Large intestine (tissue), 3 donors: ENCODE results near the gene HIVEP3. TPM values are rescaled to one million over a fixed set of nuclear protein-coding genes. Genes with fewer than 3 reads are reported as not detected.

ENCODE experiments used
- DNase-seq, 2 donors: peaks; one replicate each; pipeline versions ENCODE4 v3.0.0 to v3.0.0-alpha.2; 2013
- H3K27ac ChIP-seq: one replicate; pipeline ENCODE4 v1.5.1; 2013; ENCODE audit warnings: low read length
- H3K27me3 ChIP-seq: 2 replicates; pipeline ENCODE4 v1.6.1; 2013; ENCODE audit warnings: low read length; ENCODE audit not compliant: control insufficient read depth, insufficient read depth
- H3K36me3 ChIP-seq: 2 replicates; pipeline ENCODE4 v1.6.1; 2013; ENCODE audit warnings: low read length; ENCODE audit not compliant: control insufficient read depth, insufficient read depth
- H3K4me1 ChIP-seq: one replicate; pipeline ENCODE4 v1.6.1; 2013; ENCODE audit warnings: low read length; ENCODE audit not compliant: control insufficient read depth, insufficient read depth
- H3K4me3 ChIP-seq: one replicate; pipeline ENCODE4 v1.5.1; 2013; ENCODE audit warnings: low read length
- H3K9me3 ChIP-seq: one replicate; pipeline ENCODE4 v1.6.1; 2013; ENCODE audit warnings: mild to moderate bottlenecking, low read depth, low read length, moderate library complexity; ENCODE audit not compliant: control insufficient read depth
- WGBS: methylation state at CpG from one replicate; pipeline ENCODE4 v1.1.5; 2013; ENCODE audit warnings: low lambda C conversion rate; ENCODE audit not compliant: insufficient coverage; 5-methylcytosine and 5-hydroxymethylcytosine counted together
- polyA plus RNA-seq: library from polyadenylated mRNA; unstranded; fragments of 120-200 nt; gene quantifications from one replicate; pipeline ENCODE4 v1.2.1, GENCODE V29; 2013

The HIVEP3 gene
- polyA plus RNA-seq, 1 donor, result 2.6 TPM

DNA sequence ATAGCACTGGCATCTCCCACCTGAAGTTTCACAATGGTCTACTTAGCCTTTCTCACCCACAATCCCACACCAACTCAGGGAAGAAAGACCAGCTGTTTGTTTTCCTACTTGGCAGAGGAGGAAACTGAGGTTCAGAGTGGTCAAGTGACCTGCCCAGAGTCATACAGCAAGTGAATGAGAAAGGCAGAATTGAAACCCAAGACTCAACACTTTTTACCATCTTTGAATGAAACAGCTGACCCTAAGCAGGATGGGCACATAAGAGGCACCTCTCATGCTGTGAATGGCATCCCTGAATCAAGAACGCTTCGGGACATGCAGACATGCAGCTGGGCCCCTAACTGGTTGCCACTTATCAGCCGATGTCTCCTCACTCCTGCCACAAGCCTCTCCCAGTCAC, 193.8 kb downstream of the HIVEP3 start:
- Histone ChIP-seq H3K27ac (no peak overlapping the region), H3K9me3 (no peaks in the 10 kb centered on the region)
- WGBS, result no CpG with 5 or more reads among the region's 3 CpGs

DNA sequence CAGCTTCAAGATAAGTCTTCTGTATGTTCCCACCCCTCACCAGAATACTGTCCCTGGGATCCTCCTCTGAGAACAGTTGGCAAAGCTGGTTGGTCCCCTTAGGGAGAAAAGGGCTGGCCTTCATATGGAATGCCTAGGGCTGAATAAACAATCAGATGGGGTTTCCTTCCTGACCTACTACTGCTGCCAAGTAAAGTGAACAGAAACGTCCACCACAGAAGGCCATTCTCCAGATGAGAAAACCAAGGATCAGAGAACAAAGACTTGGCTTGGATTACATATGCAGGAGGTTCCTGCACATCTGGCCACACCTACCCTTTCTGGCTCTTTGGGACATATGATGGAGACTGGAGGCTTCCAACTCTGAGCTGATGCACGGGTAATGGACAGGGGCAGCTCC, 194.5 kb downstream of the HIVEP3 start:
- Histone ChIP-seq H3K9me3 (no peaks in the 10 kb centered on the region), H3K36me3 (no peaks in the 10 kb centered on the region), H3K27me3 (no peaks in the 10 kb centered on the region), H3K4me3 (no peak overlapping the region), H3K4me1 (no peaks in the 10 kb centered on the region), H3K27ac (no peak overlapping the region)
- no peak for DNase-seq
- WGBS, result no CpG with 5 or more reads among the region's 2 CpGs

More for the DNA sequence above, 193.8 kb downstream of the HIVEP3 start:
- Histone ChIP-seq H3K4me1 (no peaks in the 10 kb centered on the region), H3K4me3 (no peak overlapping the region), H3K27me3 (no peaks in the 10 kb centered on the region), H3K36me3 (no peaks in the 10 kb centered on the region)
- no peak for DNase-seq

DNA sequence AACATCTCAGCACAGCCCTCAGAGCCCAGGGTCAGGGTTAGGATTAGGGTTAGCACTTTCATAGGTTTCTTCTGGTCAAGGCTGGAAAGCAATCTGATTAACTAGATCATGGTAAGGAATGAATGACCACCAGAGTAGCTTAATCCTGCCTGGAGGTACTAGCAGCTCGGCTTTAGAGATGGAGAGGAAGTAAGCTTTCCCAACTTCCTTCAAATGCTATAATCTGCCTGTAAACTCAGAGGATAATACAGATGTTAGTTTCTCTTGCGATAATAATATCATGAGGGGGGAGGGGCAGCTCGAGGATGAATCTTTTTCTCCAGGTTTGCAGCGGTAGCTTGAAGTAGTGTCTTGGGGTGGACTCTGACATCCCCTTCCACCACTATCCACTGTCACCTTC, 194.9 kb downstream of the HIVEP3 start:
- DNase-seq, result no peak
- WGBS, result no CpG with 5 or more reads among the region's 4 CpGs
- no peaks in the 10 kb centered on the region for H3K4me1 ChIP-seq
- no peaks in the 10 kb centered on the region for H3K36me3 ChIP-seq
- H3K27me3 ChIP-seq, result peaks cover 2% of the 10 kb centered on the region
- H3K4me3 ChIP-seq, result no peak overlapping the region
- no peak overlapping the region for H3K27ac ChIP-seq
- H3K9me3 ChIP-seq, result no peaks in the 10 kb centered on the region

DNA sequence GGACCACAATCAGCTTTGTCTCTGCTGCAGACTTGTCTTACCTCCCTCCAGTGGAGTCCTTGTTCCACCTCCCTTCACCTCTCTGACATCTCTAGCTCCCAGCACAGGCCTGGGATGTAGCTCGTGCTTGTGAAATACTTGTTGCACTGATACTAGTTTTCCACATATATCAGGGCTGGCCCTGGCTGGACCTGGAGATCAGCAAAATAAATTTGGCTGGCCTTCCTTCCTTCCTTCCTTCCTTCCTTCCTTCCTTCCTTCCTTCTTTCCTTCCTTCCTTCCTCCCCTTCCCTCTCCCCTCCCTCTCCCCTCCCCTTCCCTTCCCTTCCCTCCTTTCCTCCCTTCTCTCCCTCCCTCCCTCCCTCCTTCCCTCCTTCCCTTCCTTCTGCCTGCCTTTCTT, 196.5 kb downstream of the HIVEP3 start:
- Histone ChIP-seq H3K27ac (no peak overlapping the region), H3K9me3 (no peaks in the 10 kb centered on the region), H3K36me3 (no peaks in the 10 kb centered on the region), H3K27me3 (peaks cover 3% of the 10 kb centered on the region), H3K4me1 (no peaks in the 10 kb centered on the region), H3K4me3 (no peak overlapping the region)
- DNase-seq, result no peak
- WGBS, result no CpG with 5 or more reads among the region's 1 CpG

DNA sequence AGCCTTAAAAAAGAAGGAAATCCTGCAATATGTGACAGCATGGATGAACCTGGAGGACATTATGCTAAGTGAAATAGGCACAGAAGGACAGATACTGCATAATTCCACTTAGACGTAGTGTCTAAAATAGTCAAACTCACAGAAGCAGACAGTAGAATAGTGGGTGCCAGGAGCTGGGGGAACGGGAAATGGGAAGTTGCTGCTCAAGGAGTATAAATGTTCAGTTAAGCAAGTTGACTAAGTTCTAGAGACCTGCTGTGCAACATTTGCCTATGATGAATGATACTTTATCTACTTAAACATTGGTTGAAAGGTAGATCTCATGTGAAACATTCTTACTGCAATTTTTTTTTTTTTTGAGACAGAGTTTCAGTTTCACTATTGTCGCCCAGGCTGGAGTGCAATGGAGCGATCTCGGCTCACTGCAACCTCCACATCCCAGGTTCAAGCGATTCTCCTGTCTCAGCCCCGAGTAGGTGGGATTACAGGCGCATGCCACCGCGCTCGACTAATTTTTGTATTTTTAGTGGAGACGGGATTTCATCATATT, 197.8 kb downstream of the HIVEP3 start:
- WGBS, result no CpG with 5 or more reads among the region's 12 CpGs
- no peak overlapping the region for H3K4me3 ChIP-seq
- H3K9me3 ChIP-seq, result no peaks in the 10 kb centered on the region
- H3K27me3 ChIP-seq, result peaks cover 3% of the 10 kb centered on the region
- H3K36me3 ChIP-seq, result no peaks in the 10 kb centered on the region
- H3K27ac ChIP-seq, result no peak overlapping the region
- H3K4me1 ChIP-seq, result no peaks in the 10 kb centered on the region
- no peak for DNase-seq

DNA sequence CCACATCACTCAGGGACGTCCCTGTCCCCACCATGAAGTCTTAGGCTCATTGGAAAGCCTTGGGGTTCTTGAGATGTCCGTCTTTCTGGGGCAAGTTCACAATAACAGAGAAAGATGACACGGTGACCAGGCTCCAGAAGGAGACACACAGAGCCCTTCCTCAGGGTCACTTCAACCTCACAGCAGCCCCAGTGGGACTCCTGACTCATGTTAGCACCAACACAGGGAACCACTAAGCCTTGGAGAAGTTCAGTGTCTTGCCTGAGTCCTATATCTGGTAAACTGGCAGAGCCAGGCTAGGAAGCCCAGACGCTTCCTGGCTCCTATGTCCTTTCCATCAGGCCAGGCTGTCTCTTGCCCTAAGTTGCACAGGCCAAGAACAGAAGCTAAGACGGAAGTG, 199.1 kb downstream of the HIVEP3 start:
- no peak for DNase-seq
- no CpG with 5 or more reads among the region's 5 CpGs for WGBS
- no peak overlapping the region for H3K27ac ChIP-seq
- H3K27me3 ChIP-seq, result peaks cover 5% of the 10 kb centered on the region
- no peaks in the 10 kb centered on the region for H3K4me1 ChIP-seq
- no peaks in the 10 kb centered on the region for H3K36me3 ChIP-seq
- H3K4me3 ChIP-seq, result no peak overlapping the region
- no peaks in the 10 kb centered on the region for H3K9me3 ChIP-seq

DNA sequence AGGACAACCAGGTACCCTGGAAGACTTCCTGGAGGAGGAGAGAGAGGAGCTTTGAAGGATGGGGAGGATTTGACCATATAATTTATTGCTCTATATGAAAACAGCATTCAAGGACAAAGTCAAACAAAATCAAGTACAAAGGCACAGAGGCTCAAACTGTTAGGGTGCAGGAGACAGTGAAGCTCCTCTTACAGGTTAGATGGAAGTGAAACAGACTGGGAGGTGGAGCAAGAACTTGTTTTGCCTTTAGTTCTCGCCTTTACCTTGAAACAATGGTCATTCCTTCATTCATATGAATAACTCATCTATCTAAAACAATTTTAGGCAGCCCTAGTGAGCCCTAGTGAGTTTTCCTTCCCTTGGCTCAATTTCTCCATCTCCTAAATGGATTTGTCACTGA, 199.6 kb downstream of the HIVEP3 start:
- H3K4me1 ChIP-seq, result no peaks in the 10 kb centered on the region
- no peak overlapping the region for H3K4me3 ChIP-seq
- no peaks in the 10 kb centered on the region for H3K9me3 ChIP-seq
- 100% methylated on average over 1 of the region's 1 CpG for WGBS
- H3K36me3 ChIP-seq, result no peaks in the 10 kb centered on the region
- H3K27ac ChIP-seq, result no peak overlapping the region
- DNase-seq, result no peak
- H3K27me3 ChIP-seq, result peaks cover 5% of the 10 kb centered on the region

DNA sequence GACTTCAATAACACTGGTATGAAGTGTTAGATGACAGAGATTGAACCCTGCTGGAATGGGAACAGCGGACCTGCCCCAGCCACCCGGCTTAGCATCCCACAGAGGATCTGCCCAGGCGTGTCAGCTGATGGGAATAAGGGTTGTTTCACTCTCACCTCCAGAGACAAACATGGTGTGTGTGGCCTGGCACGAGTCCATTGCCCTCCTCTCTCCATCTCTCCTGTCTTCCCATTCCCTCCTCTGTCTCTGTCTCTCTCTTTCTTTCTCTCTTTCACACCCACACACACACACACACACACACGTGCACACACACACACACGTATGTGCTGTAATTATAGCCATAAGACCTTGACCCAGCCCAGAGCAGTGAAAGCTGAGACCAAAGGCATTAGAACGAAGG, 200.2 kb downstream of the HIVEP3 start:
- H3K27me3 ChIP-seq, result peaks cover 5% of the 10 kb centered on the region
- H3K4me1 ChIP-seq, result peaks cover 4% of the 10 kb centered on the region
- H3K27ac ChIP-seq, result no peak overlapping the region
- no peak overlapping the region for H3K4me3 ChIP-seq
- no peaks in the 10 kb centered on the region for H3K36me3 ChIP-seq
- no peak for DNase-seq
- H3K9me3 ChIP-seq, result no peaks in the 10 kb centered on the region
- WGBS, result 60% methylated on average over 1 of the region's 7 CpGs

DNA sequence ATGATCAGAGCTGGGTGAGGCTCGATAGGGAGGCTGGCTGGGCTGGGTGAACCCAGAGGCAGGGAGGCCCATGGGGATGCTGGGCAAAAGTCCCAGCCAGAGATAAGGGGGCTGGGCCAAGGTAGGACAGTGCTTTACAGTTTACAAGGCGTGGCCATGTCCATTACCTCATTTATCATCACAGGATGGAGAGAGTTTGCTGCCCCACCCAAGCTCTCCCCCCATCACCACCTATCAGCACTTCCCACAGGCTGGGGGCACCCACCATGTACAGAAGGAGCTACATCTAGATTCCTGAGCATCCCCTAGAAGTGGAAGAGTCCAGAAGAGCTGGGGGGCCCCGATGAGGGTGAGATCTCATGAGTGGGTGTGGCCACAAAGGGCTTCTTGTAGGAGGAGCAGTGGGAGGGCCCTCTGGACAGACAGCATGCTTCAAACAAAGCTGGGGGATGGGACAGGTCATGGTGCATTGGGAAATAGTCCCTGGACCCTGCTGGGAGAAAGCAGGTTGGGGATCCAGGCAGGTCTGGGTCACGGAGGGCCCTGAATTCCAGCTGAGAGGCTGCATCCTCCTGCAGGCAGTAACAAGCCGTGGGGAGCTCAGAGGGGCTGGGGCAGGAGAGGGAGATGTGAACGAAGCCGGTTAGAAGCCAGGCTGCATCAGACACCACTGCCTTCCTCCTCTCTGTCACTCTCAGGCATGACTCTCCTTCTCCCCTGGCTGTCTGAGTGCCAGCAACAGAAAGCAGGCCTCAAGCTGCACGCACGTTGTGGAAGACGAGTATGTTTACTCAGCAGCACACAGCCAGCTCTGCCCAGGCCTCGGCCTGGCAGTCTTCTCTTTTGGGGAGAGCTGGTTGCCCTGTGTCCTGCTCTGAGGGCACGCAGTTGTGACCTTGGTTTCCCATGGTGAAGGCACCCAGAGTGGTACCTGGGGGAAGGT, 202.3 kb downstream of the HIVEP3 start:
- no peaks in the 10 kb centered on the region for H3K36me3 ChIP-seq
- no peaks in the 10 kb centered on the region for H3K9me3 ChIP-seq
- H3K4me1 ChIP-seq, result peaks cover 4% of the 10 kb centered on the region
- no peak overlapping the region for H3K4me3 ChIP-seq
- H3K27me3 ChIP-seq, result peaks cover 5% of the 10 kb centered on the region
- no CpG with 5 or more reads among the region's 12 CpGs for WGBS
- DNase-seq, result no peak
- H3K27ac ChIP-seq, result no peak overlapping the region

DNA sequence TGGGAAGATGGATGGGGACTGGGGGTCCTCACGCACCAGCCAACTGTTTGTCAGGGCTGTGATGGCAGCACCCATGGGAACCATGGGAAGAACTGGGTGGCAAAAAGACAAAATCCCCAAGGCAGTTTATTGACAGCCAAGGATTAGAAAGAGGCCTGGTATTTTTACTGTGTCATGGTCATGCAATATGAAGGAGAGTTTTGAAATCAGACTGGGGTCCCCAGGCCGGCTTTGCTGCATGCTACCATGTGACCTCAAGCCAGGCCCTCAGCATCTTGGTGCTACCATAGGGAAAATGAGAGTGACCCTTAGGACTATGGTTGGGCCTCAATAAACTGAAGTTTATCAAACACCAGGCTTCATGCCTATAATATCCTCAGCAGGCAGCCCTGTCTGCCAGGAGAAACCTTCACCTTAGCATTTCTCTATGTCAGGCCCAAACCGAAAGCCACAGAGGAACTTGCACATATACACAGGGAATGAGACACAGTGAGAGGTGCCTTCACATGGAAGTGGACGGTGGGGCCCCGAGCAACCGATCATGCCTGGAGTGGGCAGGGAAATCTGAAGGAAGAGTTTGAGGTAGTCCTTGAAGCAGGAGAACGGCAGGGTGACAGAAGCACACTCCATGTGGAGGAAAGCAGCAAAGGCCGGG, 203.2 kb downstream of the HIVEP3 start:
- H3K9me3 ChIP-seq, result no peaks in the 10 kb centered on the region
- 90% methylated on average over 3 of the region's 8 CpGs for WGBS
- H3K27me3 ChIP-seq, result peaks cover 5% of the 10 kb centered on the region
- H3K36me3 ChIP-seq, result no peaks in the 10 kb centered on the region
- H3K4me1 ChIP-seq, result peaks cover 4% of the 10 kb centered on the region
- no peak overlapping the region for H3K27ac ChIP-seq
- DNase-seq, result no peak
- no peak overlapping the region for H3K4me3 ChIP-seq
